ENCODE results near the gene SYT5. TPM values are rescaled to one million over a fixed set of nuclear protein-coding genes. Genes with fewer than 3 reads are reported as not detected.

SYT5 gene
- total RNA-seq, 2 donors from 2014 or later: 4.3 TPM; not detected in 1

- no peak overlapping the region for H3K27ac ChIP-seq
- H3K4me3 ChIP-seq: no peak overlapping the region
- no peak for DNase-seq (ENCODE audit: low spot score)
- H3K9me3 ChIP-seq: no peaks in the 10 kb centered on the region
- WGBS: 37% methylated on average over 21 of the region's 21 CpGs
- no peaks in the 10 kb centered on the region for H3K36me3 ChIP-seq
- peaks cover 4% of the 10 kb centered on the region for H3K4me1 ChIP-seq (replicated peaks)
- peaks cover 42% of the 10 kb centered on the region for H3K27me3 ChIP-seq (replicated peaks; ENCODE audit: insufficient read depth)
- no peak for TF ChIP-seq CTCF (IDR thresholded peaks at IDR 0.05)
- TF ChIP-seq POLR2A (IDR thresholded peaks at IDR 0.05): no peak
- no peak for TF ChIP-seq POLR2AphosphoS5 (IDR thresholded peaks at IDR 0.05)
- intact Hi-C loops (cut with DNase I): loop anchor here (2.0 to 5.0 kb wide), 2 partner anchors 276 to 361 kb away; no protein-coding TSS in a partner anchor
These were observed 38.4 kb downstream of the SYT5 start for GRCh38 chr19:55141696-55142095.

- Histone ChIP-seq H3K36me3 (no peaks in the 10 kb centered on the region), H3K27me3 (replicated peaks; ENCODE audit: insufficient read depth) (peaks cover 19% of the 10 kb centered on the region), H3K4me3 (no peak overlapping the region), H3K9me3 (no peaks in the 10 kb centered on the region), H3K4me1 (replicated peaks) (no peaks in the 10 kb centered on the region), H3K27ac (no peak overlapping the region)
- no peak for DNase-seq (ENCODE audit: low spot score)
- TF ChIP-seq POLR2A (IDR thresholded peaks at IDR 0.05): no peak
- TF ChIP-seq POLR2AphosphoS5 (IDR thresholded peaks at IDR 0.05): no peak
- no peak for TF ChIP-seq CTCF (IDR thresholded peaks at IDR 0.05)
- WGBS: 54% methylated on average over 9 of the region's 9 CpGs
- intact Hi-C loops (cut with DNase I): no loop called here
These were observed 42.2 kb downstream of the SYT5 start for GRCh38 chr19:55137915-55138314.

GRCh38 chr19:55136399-55137102 is 43.5 kb downstream of the SYT5 start:
- Histone ChIP-seq H3K9me3 (no peaks in the 10 kb centered on the region), H3K4me3 (no peak overlapping the region), H3K4me1 (replicated peaks) (no peaks in the 10 kb centered on the region), H3K27me3 (replicated peaks; ENCODE audit: insufficient read depth) (peaks cover 7% of the 10 kb centered on the region), H3K27ac (no peak overlapping the region), H3K36me3 (no peaks in the 10 kb centered on the region)
- TF ChIP-seq CTCF (IDR thresholded peaks at IDR 0.05) (no peak), POLR2A (IDR thresholded peaks at IDR 0.05) (no peak), POLR2AphosphoS5 (IDR thresholded peaks at IDR 0.05) (no peak)
- intact Hi-C loops (cut with DNase I): no loop called here
- no peak for DNase-seq (ENCODE audit: low spot score)
- 80% methylated on average over 17 of the region's 17 CpGs for WGBS

- no peak overlapping the region for H3K27ac ChIP-seq
- 10% methylated on average over 2 of the region's 3 CpGs for WGBS
- H3K9me3 ChIP-seq: no peaks in the 10 kb centered on the region
- DNase-seq (ENCODE audit: low spot score): no peak
- H3K27me3 ChIP-seq (replicated peaks; ENCODE audit: insufficient read depth): peaks cover 6% of the 10 kb centered on the region
- no peaks in the 10 kb centered on the region for H3K36me3 ChIP-seq
- H3K4me3 ChIP-seq: no peak overlapping the region
- intact Hi-C loops (cut with DNase I): no loop called here
- no peaks in the 10 kb centered on the region for H3K4me1 ChIP-seq (replicated peaks)
- TF ChIP-seq POLR2A (IDR thresholded peaks at IDR 0.05) (no peak), POLR2AphosphoS5 (IDR thresholded peaks at IDR 0.05) (no peak), CTCF (IDR thresholded peaks at IDR 0.05) (no peak)
These were observed 45.4 kb downstream of the SYT5 start for GRCh38 chr19:55134736-55135135.

Data from prostate gland (tissue), 2 donors.